ENCODE data around the gene CEL.
"Not testable (repeated sequence)": the region's sequence is repeated elsewhere in the genome, so short reads cannot be mapped to it uniquely, and the experiment has no call there.

CEL gene

GRCh38 chr9:133083688-133084087, 21.9 kb downstream of the CEL start:
- DNase-seq (ENCODE audit: low read depth, low spot score), result not testable (repeated sequence)

GRCh38 chr9:133086212-133086860, 24.6 kb downstream of the CEL start:
- not testable (repeated sequence) for DNase-seq (ENCODE audit: low read depth, low spot score)

- no peak for DNase-seq (ENCODE audit: low read depth, low spot score)
These were observed 25.1 kb downstream of the CEL start for GRCh38 chr9:133086894-133087293.

- DNase-seq (ENCODE audit: low read depth, low spot score), result no peak
These were observed 25.8 kb downstream of the CEL start for GRCh38 chr9:133087429-133088145.

GRCh38 chr9:133088146-133088750, 26.5 kb downstream of the CEL start:
- DNase-seq (ENCODE audit: low read depth, low spot score), result no peak

- DNase-seq (ENCODE audit: low read depth, low spot score), result no peak
These were observed 27.0 kb downstream of the CEL start for GRCh38 chr9:133088756-133089155.

GRCh38 chr9:133089271-133089671, 27.5 kb downstream of the CEL start:
- DNase-seq (ENCODE audit: low read depth, low spot score), result no peak

- no peak for DNase-seq (ENCODE audit: low read depth, low spot score)
These were observed 28.4 kb downstream of the CEL start for GRCh38 chr9:133090187-133090586.

- no peak for DNase-seq (ENCODE audit: low read depth, low spot score)
These were observed 29.1 kb downstream of the CEL start for GRCh38 chr9:133090752-133091385.

- not testable (repeated sequence) for DNase-seq (ENCODE audit: low read depth, low spot score)
These were observed 32.6 kb downstream of the CEL start for GRCh38 chr9:133094351-133094750.

- no peak for DNase-seq (ENCODE audit: low read depth, low spot score)
These were observed 33.1 kb downstream of the CEL start for GRCh38 chr9:133094842-133095393.

- no peak for DNase-seq (ENCODE audit: low read depth, low spot score)
These were observed 36.4 kb downstream of the CEL start for GRCh38 chr9:133098104-133098754.

- no peak for DNase-seq (ENCODE audit: low read depth, low spot score)
These were observed 37.1 kb downstream of the CEL start for GRCh38 chr9:133098871-133099270.

- no peak for DNase-seq (ENCODE audit: low read depth, low spot score)
These were observed 38.1 kb downstream of the CEL start for GRCh38 chr9:133099726-133100505.

GRCh38 chr9:133100506-133101355, 39.0 kb downstream of the CEL start:
- DNase-seq (ENCODE audit: low read depth, low spot score), result no peak

- DNase-seq (ENCODE audit: low read depth, low spot score), result no peak
These were observed 39.8 kb downstream of the CEL start for GRCh38 chr9:133101356-133102189.

- no peak for DNase-seq (ENCODE audit: low read depth, low spot score)
These were observed 40.6 kb downstream of the CEL start for GRCh38 chr9:133102190-133103021.
